GM18909 (cell line): ENCODE measurements around the gene FNBP1.

Experiments
- ATAC-seq: cut with Tn5 transposase; IDR thresholded peaks from one replicate; pipeline ENCODE4 v1.9.1; 2021; ENCODE audit warnings: mild to moderate bottlenecking; ENCODE audit not compliant: unreplicated experiment, poor library complexity

Gene FNBP1

DNA sequence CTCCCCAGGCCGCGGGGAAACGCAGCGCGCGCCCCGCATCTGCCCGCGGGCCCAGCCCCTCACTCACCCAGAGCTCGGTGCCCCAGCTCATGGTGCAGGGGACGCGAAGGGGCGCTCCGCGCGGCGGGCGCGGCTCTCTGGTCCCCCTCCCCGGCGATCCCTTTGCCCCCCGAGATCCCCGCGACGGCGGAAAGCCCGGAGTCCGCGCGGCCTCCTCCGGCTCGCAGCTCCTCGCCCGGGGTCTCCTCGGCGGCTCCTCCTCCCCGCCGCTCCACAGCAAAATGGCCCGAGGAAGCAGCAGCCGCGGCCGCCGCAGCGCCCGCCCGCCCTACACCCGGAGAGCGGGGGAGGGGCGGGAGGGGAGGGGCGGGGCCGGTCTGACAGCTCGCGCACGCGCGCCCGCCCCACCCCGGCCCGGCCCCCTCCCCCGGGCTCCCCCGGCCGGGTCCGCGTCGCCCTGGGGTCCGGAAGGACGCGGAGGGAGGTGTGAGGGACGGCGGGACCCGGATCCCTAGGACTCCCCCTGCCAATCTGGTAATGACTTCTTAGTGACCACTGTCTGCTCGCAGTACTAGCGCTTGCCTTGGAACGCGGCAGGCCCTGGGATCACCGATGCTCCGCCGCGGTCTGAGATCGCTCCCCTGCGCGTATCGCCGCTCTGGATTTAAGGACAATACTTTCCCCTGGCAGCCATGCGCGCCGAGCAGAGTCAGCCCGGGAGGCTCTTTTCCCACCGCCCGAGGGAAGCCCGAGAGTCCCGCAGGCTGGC lies at the start of gene FNBP1:
FNBP1 (minus strand) TSS at position 305 of the 769 bp plus-strand sequence; CDS start at position 91, 214 bp downstream.
- ATAC-seq, result peak; percentile 33

DNA sequence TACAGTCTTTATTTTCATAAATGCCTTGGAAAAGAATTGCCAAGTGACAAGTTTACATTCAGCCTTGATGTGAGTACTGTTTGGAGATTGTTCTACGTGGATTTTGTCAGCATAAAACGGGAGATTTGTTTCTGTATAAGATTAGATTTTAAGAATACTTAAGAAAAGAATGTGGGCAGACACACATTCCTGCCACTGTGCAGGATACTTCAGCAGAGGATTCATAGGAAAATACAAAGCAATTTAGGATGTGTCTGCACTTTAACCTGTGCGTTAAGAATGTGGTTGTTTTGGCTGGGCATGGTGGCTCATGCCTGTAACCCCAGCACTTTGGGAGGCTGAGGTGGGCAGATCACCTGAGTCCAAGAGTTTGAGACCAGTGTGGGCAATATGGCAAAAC lies 47.9 kb upstream of the FNBP1 start:
- no peak for ATAC-seq

DNA sequence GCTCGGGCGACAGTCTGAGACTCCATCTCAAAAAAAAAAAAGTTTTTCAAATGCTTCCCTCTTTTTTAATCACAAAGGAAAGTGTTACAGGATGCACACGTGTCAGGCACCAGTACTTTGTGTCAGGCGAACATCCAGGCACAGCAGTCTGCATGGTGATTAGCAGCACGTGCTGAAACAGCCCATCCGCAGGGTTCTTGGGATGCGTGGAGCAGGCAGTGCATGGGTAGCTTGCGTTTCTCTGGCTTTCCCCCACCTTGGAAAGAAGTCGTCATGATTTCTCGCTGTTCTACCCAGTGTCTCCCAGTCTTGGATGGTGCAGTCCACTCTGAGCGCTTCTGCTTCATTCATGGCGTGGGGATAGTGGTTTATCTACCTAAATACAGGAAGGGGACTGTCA lies 46.2 kb upstream of the FNBP1 start:
- ATAC-seq, result no peak

DNA sequence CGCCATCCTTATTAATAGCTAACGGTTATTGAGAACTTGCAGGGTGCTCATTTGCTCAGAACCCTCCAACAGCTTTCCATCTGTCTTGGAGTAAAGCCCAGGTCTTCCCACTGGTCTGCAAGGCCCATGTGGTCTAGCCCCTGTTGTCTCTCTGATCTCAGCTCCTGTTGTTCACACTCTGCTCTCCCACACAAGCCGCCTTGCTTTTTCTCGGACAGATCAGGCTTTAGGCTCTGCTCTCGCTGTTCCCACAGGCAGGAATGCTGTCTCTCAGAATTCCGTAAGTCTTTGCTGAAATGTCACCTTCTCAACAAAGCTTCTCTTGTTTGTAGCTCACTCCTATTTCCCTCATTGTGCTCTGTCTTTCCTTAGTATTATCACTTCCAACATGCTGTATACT lies 45.1 kb upstream of the FNBP1 start:
- no peak for ATAC-seq

DNA sequence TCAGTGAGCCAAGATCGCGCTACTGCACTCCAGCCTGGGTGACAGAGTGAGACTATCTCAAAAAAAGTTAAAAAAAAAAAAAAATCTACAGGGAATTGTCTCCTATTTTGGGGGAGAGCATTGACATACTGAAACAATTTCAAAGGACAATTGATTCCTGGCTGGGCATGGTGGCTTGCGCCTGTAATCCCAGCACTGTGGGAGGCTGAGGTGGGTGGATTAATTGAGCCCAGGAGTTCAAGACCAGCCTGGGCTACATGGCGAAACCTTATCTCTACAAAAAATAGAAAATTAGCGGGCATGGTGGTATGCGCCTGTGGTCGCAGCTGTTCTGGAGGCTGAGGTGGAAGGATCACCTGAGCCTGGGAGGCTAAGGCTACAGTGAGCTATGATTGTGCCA lies 41.3 kb upstream of the FNBP1 start:
- ATAC-seq, result no peak

DNA sequence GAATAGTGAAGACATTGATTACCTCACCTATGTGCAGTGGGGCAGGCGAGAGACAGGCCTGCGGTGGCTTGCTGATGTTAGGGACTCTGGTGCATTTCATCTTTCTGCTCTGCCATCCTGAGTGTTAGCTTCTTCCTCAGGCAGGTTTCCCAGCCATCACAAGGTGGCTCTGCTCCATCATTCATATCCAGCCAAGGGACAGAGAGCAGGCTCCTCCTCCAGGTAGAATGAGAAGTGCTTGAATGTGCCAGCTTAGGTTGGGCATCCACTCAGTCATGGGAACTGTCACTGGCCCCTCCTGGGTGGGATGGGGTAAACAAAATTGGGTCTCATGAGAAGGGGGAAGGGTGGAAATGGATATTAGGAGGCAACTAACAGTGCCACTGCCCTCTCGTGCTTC lies 35.6 kb upstream of the FNBP1 start:
- ATAC-seq, result no peak

DNA sequence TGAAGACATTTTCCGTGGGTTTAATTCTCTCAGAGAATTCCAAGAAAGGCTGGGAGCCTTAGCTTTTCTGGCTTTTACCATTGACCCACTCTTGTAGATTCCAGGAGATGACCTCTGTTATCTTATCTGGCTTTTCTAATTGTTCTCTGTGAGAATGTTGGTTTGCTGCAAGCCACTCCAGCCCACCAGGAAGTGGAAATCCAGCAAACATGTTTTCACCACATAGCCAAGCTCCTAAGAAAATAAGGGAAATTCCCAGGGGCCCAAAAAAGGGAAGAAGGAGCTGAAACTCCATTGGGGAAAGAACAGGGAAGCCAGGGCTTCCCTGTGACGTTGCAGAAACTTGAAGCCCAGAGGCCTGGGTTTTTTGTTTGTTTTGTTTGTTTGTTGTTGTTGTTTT lies 30.4 kb upstream of the FNBP1 start:
- ATAC-seq, result no peak

DNA sequence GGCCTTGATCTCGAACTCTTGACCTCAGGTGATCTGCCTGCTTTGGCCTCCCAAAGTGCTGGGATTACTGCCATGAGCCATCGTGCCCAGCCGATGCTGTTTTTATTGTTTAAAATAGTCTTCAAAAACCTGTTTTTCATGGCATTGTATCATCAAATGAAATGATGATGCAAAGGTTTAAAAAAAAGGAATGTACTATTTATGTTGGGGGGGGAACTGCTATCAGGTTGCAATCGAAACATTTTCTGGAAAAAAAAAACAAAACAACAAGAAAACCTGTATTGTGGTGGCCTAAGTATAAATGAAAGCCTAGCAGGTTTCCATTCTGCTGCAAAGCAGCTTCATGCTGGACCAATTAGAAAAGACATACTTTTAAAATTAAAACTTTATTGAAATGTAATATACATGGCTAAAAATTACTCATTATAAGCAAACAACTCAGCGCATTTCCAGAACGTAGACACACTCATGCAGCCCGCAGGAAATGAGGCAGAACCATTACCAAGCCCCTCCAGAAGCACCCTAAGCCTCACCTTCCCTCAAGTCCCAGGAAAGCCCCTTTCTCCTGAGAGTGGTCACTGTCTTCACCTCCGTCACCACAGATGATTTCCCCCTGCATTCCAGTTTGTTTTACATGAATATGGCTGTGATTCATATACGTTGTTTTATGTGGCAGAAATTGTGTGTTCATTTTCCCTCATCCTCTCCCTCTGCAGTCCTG lies 29.7 kb upstream of the FNBP1 start:
- ATAC-seq, result peak; percentile 38

DNA sequence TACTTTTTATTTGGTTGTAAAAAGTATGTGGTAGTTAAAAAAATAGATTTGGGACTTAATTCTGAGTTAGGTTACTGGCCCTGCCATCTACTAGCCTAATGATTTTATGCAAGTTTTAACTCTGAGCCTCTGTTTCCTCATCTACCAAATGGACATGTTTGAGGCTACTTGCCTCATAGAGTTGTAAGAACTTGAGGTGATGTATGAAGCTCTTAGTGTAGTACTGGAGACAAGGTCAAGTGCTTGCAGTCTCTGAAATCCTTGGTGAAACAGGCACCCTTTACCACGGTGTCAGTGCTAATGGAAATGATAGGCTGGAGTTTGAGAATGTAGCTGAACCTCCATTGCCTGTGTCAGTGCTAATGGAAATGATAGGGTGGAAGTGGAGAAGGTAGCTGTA lies 26.1 kb upstream of the FNBP1 start:
- ATAC-seq, result no peak

DNA sequence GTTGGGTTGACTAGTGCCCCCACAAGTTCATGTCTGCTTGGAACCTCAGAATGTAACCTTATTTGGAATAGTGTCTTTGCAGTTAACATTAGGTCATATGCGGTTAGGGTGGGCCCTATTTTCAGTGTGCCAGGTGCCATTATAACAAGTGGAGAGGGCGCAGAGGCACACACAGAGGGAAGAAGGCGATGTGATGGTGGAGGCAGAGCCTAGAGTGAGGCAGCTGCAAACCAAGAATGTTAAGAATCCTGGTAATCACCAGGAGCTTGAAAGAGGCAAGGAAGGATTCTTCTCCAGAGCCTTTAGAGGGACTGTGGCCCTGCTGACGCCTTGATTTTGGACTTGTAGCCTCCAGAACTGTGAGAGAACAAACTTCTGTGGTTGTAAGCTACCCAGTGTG lies 21.6 kb upstream of the FNBP1 start:
- ATAC-seq, result no peak

DNA sequence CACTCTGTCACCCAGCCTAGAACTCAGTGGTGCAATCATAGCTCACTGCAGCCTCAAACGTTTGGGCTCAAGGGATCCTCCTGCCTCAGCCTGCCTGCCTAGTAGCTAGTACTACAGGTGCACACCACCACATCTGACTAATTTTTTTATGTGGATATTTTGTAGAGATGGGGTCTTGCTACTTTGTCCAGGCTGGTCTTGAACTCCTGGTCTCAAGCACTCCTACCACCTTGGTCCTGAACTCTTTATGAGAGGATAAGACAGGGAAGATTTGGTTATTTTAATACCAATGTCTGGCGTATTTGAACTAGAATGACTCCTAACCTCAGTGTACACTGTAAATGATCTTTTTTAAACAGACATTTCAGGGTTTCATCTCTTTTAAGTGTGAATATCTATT lies 19.8 kb upstream of the FNBP1 start:
- ATAC-seq, result no peak

DNA sequence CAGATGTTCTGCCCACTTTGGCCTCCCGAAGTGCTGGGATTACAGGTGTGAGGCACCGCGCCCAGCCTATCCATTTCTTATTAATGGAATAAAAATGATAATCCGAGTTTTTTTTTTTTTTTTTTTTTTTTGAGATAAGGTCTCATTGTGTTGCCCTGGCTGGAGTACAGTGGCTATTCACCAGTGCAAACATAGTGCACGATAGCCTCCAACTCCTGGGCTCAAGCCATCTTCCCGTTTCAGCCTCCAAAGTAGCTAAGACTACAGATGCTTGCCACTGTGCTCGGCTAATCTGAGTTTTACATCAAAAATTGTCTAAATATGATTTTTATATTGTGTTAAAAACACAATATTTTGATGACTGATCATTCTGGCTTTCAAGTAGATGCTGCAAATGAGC lies 17.3 kb upstream of the FNBP1 start:
- ATAC-seq, result no peak

DNA sequence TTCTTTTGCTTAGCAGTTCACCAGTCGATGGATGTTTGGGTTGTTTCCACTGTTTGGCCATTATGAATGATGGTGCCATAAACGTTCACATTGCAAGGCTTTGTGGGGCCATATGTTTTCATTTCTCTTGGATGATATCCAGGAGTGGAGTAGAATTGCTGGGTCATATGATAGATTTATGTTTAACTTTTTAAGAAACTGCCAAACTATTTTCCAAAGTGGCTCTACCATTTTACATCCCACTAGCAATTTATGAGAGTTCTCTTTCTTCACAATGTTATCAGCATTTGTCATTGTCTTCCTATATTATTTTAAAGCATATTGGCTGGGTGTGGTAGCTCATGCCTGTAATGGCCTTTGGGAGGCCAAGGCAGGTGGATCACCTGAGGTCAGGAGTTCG lies 15.9 kb upstream of the FNBP1 start:
- ATAC-seq, result no peak

DNA sequence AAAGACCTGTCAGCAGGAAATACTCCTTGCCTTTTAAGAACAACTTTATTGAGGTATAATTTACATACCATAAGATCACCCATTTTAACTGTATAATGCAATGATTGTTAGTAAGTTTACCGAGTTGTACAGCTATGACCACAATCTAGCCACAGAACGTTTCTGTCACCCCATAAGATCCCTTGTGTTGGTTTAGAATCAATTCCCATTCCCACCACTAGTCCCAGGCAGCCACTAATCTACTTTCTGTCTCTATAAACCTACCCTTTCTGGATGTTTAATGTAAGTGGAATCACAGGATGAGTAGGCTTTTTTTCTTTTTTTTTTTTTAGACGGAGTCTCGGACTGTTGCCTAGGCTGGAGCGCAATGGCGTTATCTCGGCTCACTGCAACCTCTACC lies 15.2 kb upstream of the FNBP1 start:
- no peak for ATAC-seq

DNA sequence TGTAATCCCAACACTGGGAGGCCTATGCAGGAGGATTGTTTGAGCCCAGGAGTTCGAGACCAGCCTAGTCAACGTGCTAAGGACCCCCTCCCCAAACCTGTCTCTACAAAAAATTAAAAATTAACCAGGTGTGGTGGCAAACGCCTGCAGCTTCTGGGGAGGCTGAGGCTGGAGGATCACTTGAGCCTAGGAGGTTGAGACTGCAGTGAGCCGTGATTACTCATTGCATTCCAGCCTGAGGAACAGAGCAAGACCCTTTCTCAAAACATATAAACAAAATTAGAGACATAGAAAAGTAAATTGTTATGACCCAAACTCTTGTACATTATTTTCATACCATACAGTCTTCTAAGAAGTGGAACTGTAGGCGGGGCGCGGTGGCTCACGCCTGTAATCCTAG lies 11.8 kb upstream of the FNBP1 start:
- ATAC-seq, result no peak

DNA sequence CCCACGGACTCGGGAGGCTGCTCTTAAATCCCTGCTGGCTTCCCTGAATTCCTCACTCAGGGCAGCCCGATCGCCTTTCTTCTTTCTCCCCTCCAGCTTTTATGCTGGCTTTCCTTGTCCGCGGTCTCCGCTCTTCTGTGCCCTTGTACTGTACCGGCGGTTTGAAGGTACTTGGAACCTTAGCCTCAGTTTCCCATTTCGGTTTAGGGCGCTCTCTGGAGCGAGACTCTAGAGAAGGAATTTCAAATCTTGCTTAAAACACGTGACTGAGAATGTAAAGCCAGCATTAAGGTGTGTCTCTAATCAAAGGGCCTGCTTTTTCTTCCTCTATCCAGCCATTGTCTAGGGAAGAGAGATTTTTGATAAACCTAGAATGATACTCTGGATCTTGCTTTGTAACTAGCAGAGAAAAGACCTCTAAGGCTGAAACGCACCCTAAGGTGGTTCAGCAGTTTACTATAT lies 11.4 kb upstream of the FNBP1 start:
- peak; percentile 4 for ATAC-seq

DNA sequence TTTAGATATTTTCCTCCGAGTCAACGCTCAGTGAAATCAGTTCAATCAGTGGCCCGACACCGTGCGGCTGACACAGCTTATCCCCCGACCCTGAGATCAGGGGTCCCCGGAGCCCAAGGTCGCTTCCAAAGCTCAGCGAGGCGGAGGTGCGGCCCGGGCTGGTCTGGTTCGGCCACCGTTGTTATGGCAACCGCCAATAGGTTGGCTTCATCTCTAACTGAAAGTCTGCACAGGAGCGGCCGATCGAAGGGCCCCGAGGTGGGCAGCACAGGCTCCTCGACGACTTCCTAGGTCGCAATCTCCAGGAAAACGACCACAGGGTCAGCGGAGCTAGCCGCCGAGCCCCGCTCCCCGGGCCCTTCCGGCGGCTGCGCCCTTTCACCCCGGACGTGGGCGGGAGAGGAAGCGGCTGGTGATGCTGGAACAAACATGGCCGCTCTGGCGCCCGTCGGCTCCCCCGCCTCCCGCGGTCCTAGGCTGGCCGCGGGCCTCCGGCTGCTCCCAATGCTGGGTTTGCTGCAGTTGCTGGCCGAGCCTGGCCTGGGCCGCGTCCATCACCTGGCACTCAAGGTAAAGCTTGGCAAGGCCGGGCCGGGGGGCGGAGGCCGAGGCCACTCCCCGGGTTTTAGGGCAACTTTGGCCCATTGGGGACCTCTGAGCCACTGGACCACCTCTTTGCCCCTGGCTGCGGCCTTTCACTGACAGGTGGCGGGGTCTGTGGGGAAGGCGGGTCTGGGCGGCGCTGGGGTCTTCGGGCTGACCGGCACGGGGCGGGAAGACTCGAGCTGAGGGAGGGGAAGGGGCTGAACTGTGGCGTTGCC lies 10.7 kb upstream of the FNBP1 start, which contains the start of gene GPR107:
GPR107 (plus strand) TSS at position 403 of the 821 bp plus-strand sequence; CDS start at position 430, 27 bp downstream.
- peak; percentile 76 for ATAC-seq

DNA sequence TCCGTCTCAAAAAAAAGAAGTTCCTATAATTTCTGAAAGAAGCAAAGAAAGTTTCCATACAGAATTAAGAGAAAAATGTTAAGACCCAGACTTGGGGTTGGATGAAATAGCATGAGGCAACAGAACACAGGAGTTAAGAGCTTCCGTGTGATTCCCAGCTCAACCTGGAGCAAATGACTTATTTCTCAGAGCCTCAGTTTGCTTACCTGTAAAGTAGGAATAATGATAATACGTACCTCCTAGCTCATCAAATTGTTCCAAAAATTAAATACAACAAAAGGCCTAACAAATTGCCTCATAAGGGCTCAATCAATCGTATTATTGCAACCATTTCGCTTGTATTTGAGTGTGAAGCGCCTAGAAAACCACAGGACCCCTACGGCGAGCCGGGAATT lies 10.1 kb upstream of the FNBP1 start:
- no peak for ATAC-seq

DNA sequence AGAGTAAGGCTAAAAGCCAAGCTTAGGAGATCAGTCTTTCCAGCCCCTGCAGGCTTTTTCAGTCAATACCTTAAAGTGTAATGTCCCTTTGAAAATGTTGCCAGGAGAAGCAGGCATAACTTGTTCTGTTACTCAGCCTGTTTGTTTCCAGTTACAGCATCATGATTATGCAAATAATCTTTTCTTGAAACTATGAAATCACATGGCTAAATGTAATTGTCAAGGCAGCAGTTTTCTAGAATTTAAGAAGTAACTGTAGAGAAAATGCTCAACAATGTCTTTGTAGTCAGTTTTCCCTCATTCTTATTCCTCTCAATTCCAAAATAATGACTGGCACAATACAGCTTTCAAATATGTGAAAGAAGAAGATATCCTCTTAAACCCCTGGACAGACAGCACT lies 8.9 kb upstream of the FNBP1 start:
- no peak for ATAC-seq

DNA sequence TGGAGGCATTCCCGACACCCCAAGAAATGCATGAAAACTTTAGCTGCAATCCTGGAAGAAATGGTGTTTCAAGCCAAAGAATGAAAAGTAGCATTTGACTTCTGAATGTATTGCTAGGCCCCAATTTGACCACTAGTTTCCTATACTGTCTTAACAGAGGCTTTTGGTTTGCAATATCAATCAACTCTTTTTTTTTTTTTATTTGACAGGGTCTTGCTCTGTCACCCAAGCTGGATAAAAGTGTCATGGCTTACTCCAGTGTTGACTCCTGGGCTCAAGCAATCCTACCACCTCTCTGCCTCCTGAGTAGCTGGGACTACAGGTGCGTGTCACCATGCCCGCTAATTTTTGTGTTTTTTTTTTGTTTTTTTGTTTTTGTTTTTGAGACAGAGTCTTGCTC lies 7.5 kb upstream of the FNBP1 start:
- ATAC-seq, result no peak
